ENCODE results near the gene CBX5. TPM values are rescaled to one million over a fixed set of nuclear protein-coding genes. Genes with fewer than 3 reads are reported as not detected.

The CBX5 gene
- total and polyA plus RNA-seq, 12 donors = 13.4 to 53.5 (median 49.1) TPM

- Histone ChIP-seq H3K9me3 (no peaks in the 10 kb centered on the region), H3K4me1 (no peaks in the 10 kb centered on the region), H3K4me3 (no peak overlapping the region), H3K27ac (no peak overlapping the region), H3K36me3 (no peaks in the 10 kb centered on the region), H3K27me3 (peaks cover 3 to 94% (median 72%) of the 10 kb centered on the region in 7 donors)
- no peak for ATAC-seq
- TF ChIP-seq CTCF (IDR thresholded peaks at IDR 0.05) = no peak
- 72 to 82% methylated on average over 7 of the region's 7 CpGs for WGBS, 2 donors
- intact Hi-C loops (cut with DNase I) = loop anchor here in 4 of 10 donors (5.0 to 10.0 kb wide), 3 partner anchors 197 to 500 kb away; partner anchors contain the start of gene HOXC8 (in 2 of the 4)
- DNase-seq = no peak
These were observed 75.6 kb downstream of the CBX5 start for GRCh38 chr12:54204316-54204715.

GRCh38 chr12:54201001-54201794 lies 78.7 kb downstream of the CBX5 start:
- ATAC-seq = peak; percentile 71 to 88 (median 82)
- peaks cover 0 to 8% (median 0%) of the 10 kb centered on the region in 9 donors for H3K4me1 ChIP-seq
- TF ChIP-seq CTCF (IDR thresholded peaks at IDR 0.05) = peak; percentile 61 to 98 (median 92)
- DNase-seq = peak; percentile 53 to 61
- H3K36me3 ChIP-seq = no peaks in the 10 kb centered on the region
- WGBS, 2 donors = 22% methylated on average over 8 of the region's 8 CpGs
- H3K27ac ChIP-seq = no peak overlapping the region
- intact Hi-C loops (cut with DNase I) = loop anchor here in 5 of 10 donors (1.0 to 10.0 kb wide), 4 partner anchors 194 to 496 kb away; partner anchors contain the start of gene HOXC8 (in 2 of the 5)
- H3K9me3 ChIP-seq = no peaks in the 10 kb centered on the region
- no peak overlapping the region for H3K4me3 ChIP-seq
- peaks cover 4 to 98% (median 82%) of the 10 kb centered on the region in 7 donors for H3K27me3 ChIP-seq

- DNase-seq = no peak
- WGBS, 2 donors = 83 to 86% methylated on average over 5 of the region's 5 CpGs
- H3K27me3 ChIP-seq = peaks cover 4 to 100% (median 82%) of the 10 kb centered on the region in 7 donors
- intact Hi-C loops (cut with DNase I) = loop anchor here in 4 of 10 donors (5.0 to 10.0 kb wide), 3 partner anchors 193 to 496 kb away; partner anchors contain the start of gene HOXC8 (in 2 of the 4)
- ATAC-seq = no peak
- H3K4me1 ChIP-seq = peaks cover 0 to 14% (median 0%) of the 10 kb centered on the region in 9 donors
- H3K27ac ChIP-seq = no peak overlapping the region
- H3K4me3 ChIP-seq = no peak overlapping the region
- no peaks in the 10 kb centered on the region for H3K9me3 ChIP-seq
- TF ChIP-seq CTCF (IDR thresholded peaks at IDR 0.05) = no peak
- no peaks in the 10 kb centered on the region for H3K36me3 ChIP-seq
These were observed 79.5 kb downstream of the CBX5 start for GRCh38 chr12:54200412-54200811.

GRCh38 chr12:54199917-54200316 lies 80.0 kb downstream of the CBX5 start:
- WGBS, 2 donors = 47 to 53% methylated on average over 3 of the region's 3 CpGs
- peaks cover 4 to 100% (median 82%) of the 10 kb centered on the region in 7 donors for H3K27me3 ChIP-seq

More at GRCh38 chr12:54199917-54200316, 80.0 kb downstream of the CBX5 start:
- Histone ChIP-seq H3K36me3 (no peaks in the 10 kb centered on the region), H3K4me3 (no peak overlapping the region), H3K27ac (no peak overlapping the region), H3K9me3 (no peaks in the 10 kb centered on the region), H3K4me1 (peaks cover 0 to 15% (median 0%) of the 10 kb centered on the region in 9 donors)
- intact Hi-C loops (cut with DNase I) = loop anchor here in 5 of 10 donors (5.0 to 10.0 kb wide), 4 partner anchors 193 to 495 kb away; partner anchors contain the start of gene HOXC8 (in 2 of the 5)
- DNase-seq = no peak
- no peak for ATAC-seq
- no peak for TF ChIP-seq CTCF (IDR thresholded peaks at IDR 0.05)

All from heart right ventricle (tissue), 16 donors.